Stimulated activated CD8-positive, alpha-beta memory T cell treated with anti-CD3 and anti-CD28 coated beads, Interleukin-7, amount 100 ng/mL, for 48 hours (primary cell): ENCODE results near the gene CACNA1S.
A peak's percentile ranks its signal among the peaks of the same experiment; 100 is the strongest.

Experiments
- DNase-seq, 2 donors: peaks; one replicate each; pipeline ENCODE4 v3.0.0-alpha.2; 2020; ENCODE audit warnings: low read depth in 1 of 2; ENCODE audit errors: extremely low read depth in 1 of 2

The CACNA1S gene

GRCh38 chr1:201112173-201112731, at the start of gene CACNA1S:
Gene CACNA1S (minus strand): TSS chr1:201112426. CDS start chr1:201112339, 87 bp downstream.
- DNase-seq = no peak

DNA sequence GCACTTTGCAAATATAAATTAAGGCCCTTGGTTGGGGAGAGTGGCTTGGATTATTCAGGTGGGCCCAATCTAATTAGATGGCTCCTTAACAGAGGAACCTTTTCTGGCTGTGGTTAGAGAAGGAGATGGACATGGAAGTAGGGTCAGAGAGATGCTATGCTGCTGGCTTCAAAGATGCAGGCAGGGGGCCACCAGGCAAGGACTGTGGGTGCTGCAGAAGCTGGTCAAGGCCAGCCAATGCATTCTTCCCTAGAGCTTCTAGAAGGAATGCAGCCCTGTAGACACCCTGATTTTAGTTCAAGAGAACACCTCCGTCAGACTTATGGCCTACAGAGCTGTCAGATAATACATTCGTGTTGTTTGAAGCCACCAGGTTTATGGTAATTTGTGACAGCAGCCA, 45.7 kb upstream of the CACNA1S start:
- no peak for DNase-seq

- DNase-seq = no peak
These were observed 44.6 kb upstream of the CACNA1S start for GRCh38 chr1:201156819-201157218.

DNA sequence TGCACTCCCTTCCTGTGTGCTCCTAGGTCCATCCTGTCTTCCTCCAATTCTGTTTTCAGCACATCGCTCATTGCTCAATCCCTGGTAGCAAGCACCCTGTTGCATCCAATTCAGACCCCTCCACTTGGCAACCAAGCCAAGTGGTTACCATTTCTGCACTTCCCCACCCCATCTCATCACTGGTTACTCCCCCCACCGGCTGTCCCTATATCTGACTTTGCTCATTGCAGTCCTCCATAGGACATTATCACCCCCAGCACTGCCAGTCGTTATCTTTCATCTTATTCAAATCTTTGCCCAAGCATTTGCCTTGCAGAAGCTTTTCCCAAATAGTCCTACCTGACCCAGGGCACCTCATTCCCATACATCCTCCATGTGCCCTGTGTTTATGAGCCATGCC, 44.1 kb upstream of the CACNA1S start:
- DNase-seq = no peak

GRCh38 chr1:201155354-201155753, 43.1 kb upstream of the CACNA1S start:
- DNase-seq = no peak

DNA sequence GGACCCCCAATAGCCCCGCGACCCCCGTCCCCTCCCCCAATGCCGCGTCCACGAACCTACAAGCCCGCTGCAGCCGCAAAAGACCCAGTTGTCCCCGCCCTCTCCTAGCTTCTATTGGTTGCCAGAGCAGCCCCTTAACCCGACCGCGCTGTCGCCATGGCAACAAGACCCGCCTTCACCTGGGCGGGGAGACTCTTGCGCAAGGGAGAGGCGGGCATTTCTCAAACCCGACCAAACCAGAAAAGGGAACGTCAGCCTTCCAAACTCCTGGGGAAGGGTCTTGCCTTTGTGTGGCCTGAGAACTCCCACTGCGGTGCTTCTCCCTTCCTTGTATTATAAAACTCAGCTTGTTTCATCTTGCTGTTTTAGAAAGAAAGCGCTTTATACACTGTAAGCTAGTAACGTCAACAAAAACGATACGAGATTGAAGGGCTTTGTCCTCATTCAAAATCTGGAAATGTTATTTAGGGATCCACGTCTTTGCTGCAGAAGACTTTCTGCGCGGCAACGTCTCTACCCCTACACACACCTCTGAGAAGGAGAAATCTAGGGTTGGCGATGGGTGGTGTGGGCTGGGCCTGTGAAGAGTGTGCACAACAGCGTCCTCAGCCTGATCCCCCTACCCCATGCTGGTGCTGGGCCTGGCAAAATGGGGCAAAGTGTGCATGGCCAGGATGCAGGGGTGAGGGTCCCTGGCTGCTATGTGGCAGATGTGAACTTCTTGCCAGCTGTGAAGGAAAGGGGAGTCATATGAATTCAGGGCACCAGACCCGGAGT, 42.4 kb upstream of the CACNA1S start, which contains the start of gene TMEM9:
TMEM9 (minus strand) TSS at position 86 of the 777 bp plus-strand sequence. CDS start 551 bp downstream, outside the sequence.
- DNase-seq = peak; percentile 85 to 93

DNA sequence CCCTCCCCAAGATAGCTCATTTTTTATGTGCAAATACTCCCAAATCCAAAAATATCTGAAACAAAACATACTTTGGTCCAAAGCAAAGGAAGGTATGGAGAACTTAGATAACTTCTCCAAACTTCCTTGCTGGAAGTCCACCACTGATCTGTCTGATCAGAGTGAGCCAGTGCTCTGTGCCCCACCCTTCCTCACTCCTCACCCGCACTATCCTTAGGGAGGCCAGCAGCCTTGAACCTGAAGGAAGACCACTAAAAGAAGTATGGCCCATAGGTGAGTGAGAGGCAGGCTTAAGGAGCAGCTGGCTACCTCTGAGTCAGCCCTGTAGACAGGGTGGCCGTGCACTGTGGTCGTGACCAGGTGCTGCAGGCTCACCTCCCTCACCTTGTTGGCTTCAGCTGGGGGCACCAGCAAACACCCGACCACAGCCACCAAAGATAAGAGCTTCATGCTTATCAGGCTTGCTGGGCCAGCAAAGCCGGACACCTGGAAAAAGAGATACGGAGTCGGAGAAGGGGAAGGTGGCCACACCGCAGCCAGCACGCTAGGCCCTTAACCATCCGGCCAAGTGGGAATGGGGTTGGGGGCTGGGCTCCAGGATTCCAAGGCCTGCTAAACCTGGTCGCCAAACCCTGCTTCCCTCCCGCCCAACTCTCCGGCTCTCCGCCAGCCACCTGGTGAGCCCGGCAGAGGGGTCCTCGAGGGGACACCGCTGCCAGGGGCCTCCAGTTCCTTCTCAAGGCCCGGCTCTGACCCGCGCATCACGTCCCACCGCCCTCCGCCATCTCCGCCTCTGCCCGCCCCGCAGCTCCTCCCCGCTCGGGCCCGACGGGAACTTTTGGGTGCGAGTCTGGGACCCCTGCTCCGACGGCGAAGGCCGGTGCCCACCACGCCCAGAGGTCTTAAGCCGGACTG, 41.5 kb upstream of the CACNA1S start:
- no peak for DNase-seq

GRCh38 chr1:201149400-201149799, 37.2 kb upstream of the CACNA1S start:
- no peak for DNase-seq

DNA sequence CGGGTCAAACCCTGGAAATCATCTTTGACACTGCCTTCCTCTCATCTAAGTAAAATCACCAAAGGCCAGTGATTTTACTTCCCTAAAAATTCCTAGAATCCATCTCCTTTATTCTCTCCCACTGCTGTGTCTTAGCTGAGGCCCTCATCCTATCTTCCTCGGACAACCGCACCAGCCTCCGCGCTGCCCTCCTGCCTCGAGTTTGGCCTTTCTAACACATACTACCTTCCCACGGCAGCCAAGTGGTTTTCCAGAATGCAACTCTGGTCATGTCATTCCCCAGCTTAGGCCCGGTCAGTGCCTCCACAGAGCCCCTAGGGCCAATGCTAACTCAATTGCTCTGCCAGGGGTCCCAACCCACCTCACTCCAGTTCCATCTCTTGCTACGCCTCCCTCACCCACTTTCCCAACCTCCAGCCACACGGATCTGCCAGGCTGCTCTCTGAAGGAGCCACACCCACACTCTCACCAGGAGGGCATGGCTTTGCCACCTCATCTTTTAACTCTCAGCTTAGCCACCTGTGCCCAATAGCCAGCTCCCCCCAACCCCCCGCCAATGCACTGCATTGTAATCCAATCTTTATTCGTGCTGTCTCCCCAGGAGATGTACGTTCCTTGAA, 35.3 kb upstream of the CACNA1S start:
- DNase-seq = no peak

GRCh38 chr1:201146626-201147390, 34.6 kb upstream of the CACNA1S start:
- DNase-seq = no peak

GRCh38 chr1:201145816-201146215, 33.6 kb upstream of the CACNA1S start:
- no peak for DNase-seq

DNA sequence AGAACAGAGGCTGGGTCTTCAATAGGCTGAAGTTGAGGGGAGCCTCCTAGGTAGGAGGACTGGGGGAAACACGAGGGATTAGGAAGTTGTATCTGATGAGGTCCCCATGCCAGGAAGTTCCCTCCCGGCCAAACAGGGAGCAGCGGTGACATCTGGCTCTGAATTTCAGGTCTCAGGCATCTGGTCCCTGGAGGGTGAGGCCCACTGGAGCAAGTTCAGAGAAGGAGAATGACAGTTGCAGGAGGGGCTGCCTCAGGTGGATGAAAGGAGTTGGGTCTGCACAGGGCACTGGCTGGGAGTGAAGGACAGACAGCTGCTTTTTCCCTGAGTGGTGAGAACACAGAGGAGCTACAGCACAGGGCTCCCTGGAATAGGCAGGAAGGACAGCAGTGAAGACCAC, 32.9 kb upstream of the CACNA1S start:
- no peak for DNase-seq

GRCh38 chr1:201144701-201145100, 32.5 kb upstream of the CACNA1S start:
- DNase-seq = no peak

DNA sequence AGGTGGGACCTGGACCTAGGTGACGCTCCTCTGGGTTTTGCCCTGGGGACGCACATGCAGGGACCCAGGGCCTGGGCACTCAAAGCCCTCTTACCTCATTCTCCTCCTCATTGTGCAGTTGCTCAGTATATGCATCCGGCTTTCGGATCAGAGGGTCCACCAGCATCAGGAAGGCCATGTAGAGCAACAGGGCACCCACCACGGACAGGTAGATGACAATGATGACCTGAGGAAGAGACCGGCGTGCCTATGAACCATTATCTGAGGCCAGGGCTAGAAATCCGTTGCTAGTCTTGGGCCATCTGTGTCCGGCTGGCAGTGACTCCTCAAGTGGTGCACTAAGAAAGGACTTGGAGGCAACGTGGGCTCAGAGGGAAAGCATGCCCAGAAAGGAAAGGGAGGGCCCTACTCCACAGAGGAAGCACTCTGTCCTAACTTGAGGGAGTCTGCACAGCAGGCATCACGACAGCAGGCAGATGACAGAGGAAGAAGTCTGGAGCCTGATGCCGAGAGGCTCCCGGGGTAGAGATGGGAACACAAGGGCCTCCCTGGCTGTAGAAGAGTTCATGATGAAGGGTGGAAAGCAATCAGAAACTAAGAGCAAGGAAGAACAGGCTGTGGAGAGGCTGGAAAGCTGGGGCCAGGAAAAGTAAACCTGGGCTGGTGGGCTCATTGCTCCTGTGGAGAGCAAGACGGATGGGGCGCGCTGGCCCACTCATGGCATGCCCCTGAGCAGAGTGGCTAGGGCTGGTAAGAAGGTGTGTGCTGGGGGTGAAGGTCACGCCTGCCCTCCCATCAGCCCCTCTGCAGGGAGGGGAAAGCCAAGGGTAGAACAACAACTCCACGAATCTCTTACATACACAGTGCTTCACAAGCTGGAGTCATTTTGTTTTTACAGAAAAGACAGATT, 31.8 kb upstream of the CACNA1S start:
- no peak for DNase-seq

- no peak for DNase-seq
These were observed 30.9 kb upstream of the CACNA1S start for GRCh38 chr1:201142849-201143725.

- DNase-seq = no peak
These were observed 30.0 kb upstream of the CACNA1S start for GRCh38 chr1:201142011-201142848.

GRCh38 chr1:201141418-201141817, 29.2 kb upstream of the CACNA1S start:
- no peak for DNase-seq

DNA sequence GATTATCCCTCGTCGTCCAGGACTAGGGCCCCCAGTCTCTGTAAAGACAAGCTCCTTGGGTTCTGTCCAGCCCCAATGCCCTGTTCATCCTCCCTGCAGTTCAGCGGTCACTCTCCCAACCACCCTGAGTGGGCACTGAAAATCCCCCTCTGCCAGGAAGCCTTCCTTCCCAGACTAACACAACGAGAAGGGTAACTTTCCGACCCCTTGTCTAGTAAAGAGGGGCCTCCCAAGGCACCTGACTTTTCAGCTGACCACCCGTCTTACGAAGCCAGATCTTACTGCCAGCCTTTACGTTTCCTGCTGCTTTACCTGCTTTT, 28.7 kb upstream of the CACNA1S start:
- DNase-seq = no peak
